HepG2 (cell line): ENCODE data around the gene SLC17A9. TPM values are rescaled to one million over a fixed set of nuclear protein-coding genes. Genes with fewer than 3 reads are reported as not detected.

Experiments
- ATAC-seq: fragments of 200-7000 bp; cut with Tn5 transposase; 3 replicates; pipeline ENCODE4 v1.9.1; 2020; ENCODE audit warnings: mild to moderate bottlenecking, moderate library complexity
- BruUV-seq: library from RNA; stranded (reverse); fragments of 400-500 nt; replicated peaks from 2 replicates; lab custom pipeline; 2021; lab: Mats Ljungman, UMichigan
- CTCF ChIA-PET: fragments of 300-600 bp; formaldehyde crosslinking; extraction: SDS; loops from one replicate; lab custom pipeline; 2021; ENCODE audit warnings: low total read pairs, inconsistent platforms, low intra/inter-chr PET ratio; lab: Yijun Ruan, JAX
- POLR2A ChIA-PET: fragments of 350-600 bp; sonication (Branson Sonifier 250); formaldehyde crosslinking; loops from one replicate; lab custom pipeline; 2020; ENCODE audit warnings: antibody characterized with exemption, inconsistent platforms; lab: Yijun Ruan, JAX
- DNase-seq: peaks from one replicate; pipeline ENCODE4 v3.0.0-alpha.2; 2015; ENCODE audit warnings: low spot score
- FAIRE-seq: peaks from 3 replicates; lab custom pipeline; 2011; peaks lifted over from hg19 to GRCh38; lab: Jason Lieb, UNC
- H2AFZ ChIP-seq: one replicate; pipeline ENCODE4 v1.6.1; 2011; ENCODE audit warnings: low read length, inconsistent platforms
- H3K27ac ChIP-seq: fragments of 300-600 bp; 3 replicates; pipeline ENCODE4 v1.8.0; 2011; ENCODE audit warnings: mixed run types, mild to moderate bottlenecking, mixed read lengths, low read length, inconsistent platforms; ENCODE audit not compliant: insufficient read depth; ENCODE audit errors: extremely low read length
- H3K27me3 ChIP-seq, 2 experiments: fragments of 200-600 bp in 1 of 2; 2 replicates in 1 of 2; 3 replicates in 1 of 2; pipeline versions ENCODE4 v1.6.0 to v1.8.0; 2011; ENCODE audit warnings: low read length in 2 of 2, mild to moderate bottlenecking in 2 of 2, moderate library complexity in 2 of 2, inconsistent platforms in 1 of 2; ENCODE audit not compliant: insufficient read depth in 2 of 2, control insufficient read depth in 1 of 2
- H3K36me3 ChIP-seq, 2 experiments: fragments of 200-600 bp in 1 of 2; replicated peaks in 1 of 2; 2 replicates in 1 of 2; 3 replicates in 1 of 2; pipeline versions ENCODE4 v1.5.1 to v1.8.0; 2011; ENCODE audit warnings: low read length in 2 of 2, inconsistent platforms in 1 of 2; ENCODE audit not compliant: insufficient read depth in 2 of 2, control insufficient read depth in 1 of 2
- H3K4me1 ChIP-seq: 2 replicates; pipeline ENCODE4 v1.5.1; 2012; ENCODE audit warnings: low read length, inconsistent platforms; ENCODE audit not compliant: insufficient read depth
- H3K4me2 ChIP-seq: 2 replicates; pipeline ENCODE4 v1.6.0; 2011; ENCODE audit warnings: low read depth, low read length, inconsistent platforms
- H3K4me3 ChIP-seq, 3 experiments: fragments of 200-600 bp in 1 of 3; sonication (generic), shearing (Covaris generic) in 1 of 3; replicated peaks in 1 of 3; 2 replicates each; pipeline ENCODE4 v1.5.1; 2011 to 2016; ENCODE audit warnings: low read length in 3 of 3, inconsistent platforms in 2 of 3, low read depth in 2 of 3, mild to moderate bottlenecking in 2 of 3, control low read depth in 1 of 3, mixed read lengths in 1 of 3; ENCODE audit not compliant: insufficient read depth in 1 of 3
- H3K79me2 ChIP-seq: one replicate; pipeline ENCODE4 v1.6.1; 2011; ENCODE audit warnings: low read length, inconsistent platforms; ENCODE audit not compliant: insufficient read depth
- H3K9ac ChIP-seq: 2 replicates; pipeline ENCODE4 v1.6.0; 2011; ENCODE audit warnings: mild to moderate bottlenecking, low read depth, low read length, inconsistent platforms; ENCODE audit not compliant: insufficient read depth
- H3K9me3 ChIP-seq: 2 replicates; pipeline ENCODE4 v1.5.1; 2012; ENCODE audit warnings: mild to moderate bottlenecking, low read length
- H4K20me1 ChIP-seq: 2 replicates; pipeline ENCODE4 v1.6.0; 2011; ENCODE audit warnings: inconsistent platforms, mild to moderate bottlenecking, low read length, moderate library complexity; ENCODE audit not compliant: insufficient read depth
- EZH2 ChIP-seq: conservative IDR thresholded peaks from 2 replicates; pipeline ENCODE4 v1.6.1; 2012; ENCODE audit warnings: mild to moderate bottlenecking, low read depth, low read length, moderate library complexity
- NR2F6 ChIP-seq, 2 experiments: IDR thresholded peaks; 2 replicates each; pipeline ENCODE4 v1.6.1; 2016; ENCODE audit warnings: antibody characterized with exemption in 1 of 2, mild to moderate bottlenecking in 1 of 2
- RNF2 ChIP-seq: fragments of 450-650 bp; conservative IDR thresholded peaks from 2 replicates; pipeline ENCODE4 v1.6.1; 2016; ENCODE audit warnings: low read depth
- ZNF280B ChIP-seq: sonication (generic); formaldehyde crosslinking; IDR thresholded peaks from 2 replicates; pipeline ENCODE4 v1.5.0; 2020; ENCODE audit warnings: missing genetic modification reagents, mild to moderate bottlenecking, borderline replicate concordance
- WGBS: methylation state at CpG from one replicate; pipeline ENCODE4 v1.1.6; 2017; ENCODE audit warnings: low lambda C conversion rate; 5-methylcytosine and 5-hydroxymethylcytosine counted together
- in situ Hi-C: cut with HindIII; loops from 2 replicates; pipeline ENCODE4 v1.10.0; 2017; ENCODE audit warnings: low pct_unique_long_range_greater_than_20kb; ENCODE audit not compliant: extremely low pct_ligation_motif_present
- intact Hi-C: fragments of 100-400 bp; cut with micrococcal nuclease; formaldehyde crosslinking; loops from one replicate; pipeline ENCODE4 v1.10.0; 2022; ENCODE audit not compliant: unreplicated experiment
- polyA plus RNA-seq, 8 experiments: library from polyadenylated mRNA; depleted of rRNA in 3 of 8; stranded (reverse) in 7 of 8; unstranded in 1 of 8; fragments of >200 nt; fragmentation: Illumina TruSeq in 4 of 8; extraction: Trizol in 4 of 8; gene quantifications; 2 replicates each; pipeline versions ENCODE4 v1.2.1 to v1.2.3, GENCODE V29; 2011 to 2016; ENCODE audit warnings: low read depth in 4 of 8, missing spikeins in 1 of 8, mixed read lengths in 1 of 8; ENCODE audit not compliant: insufficient read depth in 1 of 8
- total RNA-seq, 5 experiments: library from RNA; depleted of rRNA; stranded (reverse); fragments of >200 nt; fragmentation: Illumina TruSeq; extraction: Trizol; gene quantifications; 2 replicates each; pipeline ENCODE4 v1.2.3, GENCODE V29; 2016; ENCODE audit warnings: low read depth in 1 of 5

Gene SLC17A9
- total and polyA plus RNA-seq, 2 of the 13 experiments (the other 11 are each of a cell fraction or from before 2014, with no cell fraction given): 110 to 191 TPM

GRCh38 chr20:62990306-62990825 lies 37.9 kb downstream of the SLC17A9 start:
- ChIA-PET CTCF (no interaction called here), POLR2A (no interaction called here)
- H3K9me3 ChIP-seq: no peaks in the 10 kb centered on the region
- no peak for FAIRE-seq
- peaks cover 49 to 87% of the 10 kb centered on the region in 2 experiments for H3K27me3 ChIP-seq
- no peak overlapping the region for H3K4me3 ChIP-seq
- DNase-seq: no peak
- in situ Hi-C loops (no loop called here), intact Hi-C loops (no loop called here)
- 0 out of 2 replicates have a peak, but pooled peaks have one; percentile 23 for TF ChIP-seq ZNF280B (CRISPR knock-in tag)
- no peak for TF ChIP-seq NR2F6 (IDR thresholded peaks at IDR 0.05)
- TF ChIP-seq NR2F6 (CRISPR knock-in tag; IDR thresholded peaks at IDR 0.05): no peak
- H3K36me3 ChIP-seq: no peaks in the 10 kb centered on the region
- ATAC-seq: peak; percentile 19
- H3K4me2 ChIP-seq: no peak overlapping the region
- no peak overlapping the region for H2AFZ ChIP-seq
- peaks cover 3% of the 10 kb centered on the region; the same call in 1 of the 2 replicates for H4K20me1 ChIP-seq
- no peak overlapping the region for H3K27ac ChIP-seq
- no TSS peak for BruUV-seq
- no peaks in the 10 kb centered on the region for H3K79me2 ChIP-seq
- 19% methylated on average over 16 of the region's 22 CpGs for WGBS
- no peak overlapping the region for H3K9ac ChIP-seq
- no peaks in the 10 kb centered on the region for H3K4me1 ChIP-seq

DNA sequence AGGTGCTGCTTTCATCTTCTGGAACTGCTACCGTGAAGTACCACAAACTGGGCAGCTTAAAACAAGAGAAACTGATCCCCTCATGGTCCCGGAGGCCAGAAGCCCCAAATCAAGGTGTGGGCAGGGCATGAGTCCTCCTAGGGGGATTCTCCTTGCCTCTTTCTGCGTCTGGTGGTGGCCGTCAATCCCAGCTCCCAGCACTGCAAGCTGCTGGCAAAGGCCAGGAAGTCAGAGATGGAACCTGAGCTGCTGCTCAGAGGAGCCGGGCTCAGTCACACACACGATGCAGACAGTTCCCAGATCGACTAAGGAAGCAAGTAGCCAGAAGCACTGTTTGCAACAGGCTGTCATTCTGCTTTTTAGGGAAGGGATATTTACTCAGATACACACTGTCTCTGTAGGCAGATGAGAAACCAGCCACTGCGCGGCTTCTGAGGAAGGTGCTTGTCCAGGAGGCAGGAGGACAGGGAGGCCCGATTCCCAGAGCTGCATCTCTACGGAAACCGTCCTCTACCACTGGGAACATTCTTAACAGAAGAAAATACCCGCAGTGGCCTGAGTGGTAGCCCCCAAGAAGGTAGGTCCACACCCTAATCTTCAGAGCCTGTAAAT lies 38.8 kb downstream of the SLC17A9 start:
- TF ChIP-seq EZH2: peak; percentile 92
- TF ChIP-seq RNF2: no peak
- ChIA-PET CTCF (no interaction called here), POLR2A (no interaction called here)
- FAIRE-seq: no peak
- Histone ChIP-seq H3K27ac (no peak overlapping the region), H2AFZ (no peak overlapping the region), H3K9ac (no peak overlapping the region), H3K4me1 (no peaks in the 10 kb centered on the region), H3K4me3 (no peak overlapping the region), H3K9me3 (no peaks in the 10 kb centered on the region), H3K79me2 (no peaks in the 10 kb centered on the region), H3K36me3 (no peaks in the 10 kb centered on the region), H4K20me1 (peaks cover 3% of the 10 kb centered on the region; the same call in 1 of the 2 replicates), H3K4me2 (no peak overlapping the region), H3K27me3 (peaks cover 51 to 87% of the 10 kb centered on the region in 2 experiments)
- DNase-seq: no peak
- intact Hi-C loops (no loop called here), in situ Hi-C loops (no loop called here)
- BruUV-seq: no TSS peak
- 6% methylated on average over 13 of the region's 13 CpGs for WGBS
- ATAC-seq: peak; percentile 24
